ENCODE results near the gene PTBP3.

GRCh38 chr9:112274600-112274999 lies 58.8 kb downstream of the PTBP3 start:
- TF ChIP-seq CTCF (conservative IDR thresholded peaks at IDR 0.05 in 1 of 2, IDR thresholded peaks at IDR 0.05 in 1 of 2; ENCODE audit: extremely low read depth in 1 of 2, insufficient read depth in 1 of 2, low read depth in 1 of 2, low read length in 2 of 2) (no peak), EZH2 (IDR thresholded peaks at IDR 0.05; ENCODE audit: borderline replicate concordance, low read length) (no peak)

Data from mammary epithelial cell (primary cell).